Smooth muscle cell (in vitro differentiated cells): ENCODE data around the gene TPGS2. TPM values are rescaled to one million over a fixed set of nuclear protein-coding genes. Genes with fewer than 3 reads are reported as not detected.

Experiments
- DNase-seq: peaks from one replicate; lab custom pipeline; 2025; ENCODE audit not compliant: unreplicated experiment; lab: John Stamatoyannopoulos, UW
- H2AFZ ChIP-seq: fragments of 200-600 bp; sonication (generic); 2 replicates; pipeline ENCODE4 v1.6.0; 2016; ENCODE audit warnings: antibody characterized with exemption, low read depth, mild to moderate bottlenecking
- H3F3A ChIP-seq: fragments of 200-600 bp; sonication (generic); 2 replicates; pipeline ENCODE4 v1.6.0; 2017; ENCODE audit warnings: antibody characterized with exemption, low read depth
- H3K27ac ChIP-seq: fragments of 200-600 bp; sonication (generic); 2 replicates; pipeline ENCODE4 v1.5.1; 2016; ENCODE audit warnings: low read depth, mild to moderate bottlenecking
- H3K27me3 ChIP-seq: fragments of 200-600 bp; sonication (generic); 2 replicates; pipeline ENCODE4 v1.6.1; 2016; ENCODE audit warnings: low read depth, mild to moderate bottlenecking
- H3K36me3 ChIP-seq: fragments of 200-600 bp; sonication (generic); 2 replicates; pipeline ENCODE4 v1.5.1; 2016; ENCODE audit warnings: low read depth
- H3K4me1 ChIP-seq: fragments of 200-600 bp; sonication (generic); 2 replicates; pipeline ENCODE4 v1.5.1; 2016; ENCODE audit warnings: low read depth
- H3K4me2 ChIP-seq: fragments of 200-600 bp; sonication (generic); 2 replicates; pipeline ENCODE4 v1.6.0; 2016; ENCODE audit warnings: mild to moderate bottlenecking
- H3K4me3 ChIP-seq: fragments of 200-600 bp; sonication (generic); 2 replicates; pipeline ENCODE4 v1.5.1; 2016; ENCODE audit warnings: mild to moderate bottlenecking
- H3K79me2 ChIP-seq: fragments of 200-600 bp; sonication (generic); 2 replicates; pipeline ENCODE4 v1.6.0; 2016; ENCODE audit warnings: low read depth, mild to moderate bottlenecking
- H3K9ac ChIP-seq: fragments of 200-600 bp; sonication (generic); 2 replicates; pipeline ENCODE4 v1.6.0; 2016; ENCODE audit warnings: low read depth
- H3K9me3 ChIP-seq: fragments of 200-600 bp; sonication (generic); replicated peaks from 2 replicates; pipeline ENCODE4 v1.5.1; 2016; ENCODE audit warnings: low read depth
- H4K20me1 ChIP-seq: fragments of 200-600 bp; sonication (generic); 2 replicates; pipeline ENCODE4 v1.6.0; 2016; ENCODE audit warnings: low read depth
- CTCF ChIP-seq: fragments of 200-600 bp; sonication (generic); IDR thresholded peaks from 2 replicates; pipeline ENCODE4 v1.5.1; 2017; ENCODE audit warnings: borderline replicate concordance, mild to moderate bottlenecking, antibody characterized with exemption; ENCODE audit not compliant: insufficient read depth, poor library complexity, severe bottlenecking
- WGBS: methylation state at CpG from one replicate; pipeline ENCODE4 v1.1.7; 2016; ENCODE audit warnings: low lambda C conversion rate; 5-methylcytosine and 5-hydroxymethylcytosine counted together
- polyA plus RNA-seq: library from polyadenylated mRNA; unstranded; fragments of >200 nt; fragmentation: Nextera tagmentation; extraction: Ambion mirVana; gene quantifications from 2 replicates; pipeline ENCODE4 v1.2.1, GENCODE V29; 2016
- total RNA-seq: library from RNA; depleted of rRNA; stranded (reverse); fragments of >200 nt; gene quantifications from 2 replicates; pipeline ENCODE4 v1.2.3, GENCODE V29; 2014

Gene TPGS2
- total and polyA plus RNA-seq, 2 experiments from 2014 or later: 99.2 to 157 TPM

DNA sequence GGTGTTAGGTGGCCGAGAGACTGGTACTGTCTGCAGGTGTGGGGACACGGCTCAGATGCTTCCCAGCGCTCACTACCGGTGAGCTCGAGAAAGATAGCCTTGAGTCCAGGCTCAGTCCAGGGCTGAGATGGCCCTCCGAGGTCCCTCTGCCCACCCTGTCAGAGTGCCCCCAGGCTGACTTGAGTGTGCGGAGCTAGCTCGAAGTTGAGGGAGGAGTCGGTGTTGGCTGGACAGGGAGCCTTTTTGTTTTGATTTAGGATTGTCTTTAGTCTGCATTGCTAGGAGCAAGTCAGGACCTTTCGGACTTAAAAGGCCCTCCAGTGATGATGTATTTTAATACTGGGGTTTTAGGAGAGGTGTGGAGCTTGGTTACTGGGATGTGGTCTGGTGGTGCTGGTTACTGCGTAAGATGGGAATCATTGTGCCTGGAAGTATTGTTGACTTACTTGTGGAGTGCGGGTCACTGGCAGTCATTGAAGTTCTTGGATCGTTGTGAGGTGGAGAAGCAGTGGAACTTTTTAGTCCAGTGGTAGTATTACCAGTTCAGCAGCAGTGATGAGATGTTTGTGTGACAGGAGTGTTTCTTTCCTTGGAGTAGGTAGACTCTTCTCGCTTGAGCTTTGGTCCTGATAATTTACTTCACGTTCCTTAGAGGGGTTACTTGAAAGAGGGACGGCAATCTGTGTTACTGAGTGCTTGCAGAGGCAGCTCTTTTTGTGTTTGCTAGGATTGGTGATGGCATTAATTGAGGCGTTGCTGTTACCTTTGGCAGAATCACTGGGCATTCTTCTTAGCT is 758 bp upstream of the TPGS2 start:
- peak overlapping the region; percentile 79 for H3K27ac ChIP-seq
- no peak for DNase-seq

DNA sequence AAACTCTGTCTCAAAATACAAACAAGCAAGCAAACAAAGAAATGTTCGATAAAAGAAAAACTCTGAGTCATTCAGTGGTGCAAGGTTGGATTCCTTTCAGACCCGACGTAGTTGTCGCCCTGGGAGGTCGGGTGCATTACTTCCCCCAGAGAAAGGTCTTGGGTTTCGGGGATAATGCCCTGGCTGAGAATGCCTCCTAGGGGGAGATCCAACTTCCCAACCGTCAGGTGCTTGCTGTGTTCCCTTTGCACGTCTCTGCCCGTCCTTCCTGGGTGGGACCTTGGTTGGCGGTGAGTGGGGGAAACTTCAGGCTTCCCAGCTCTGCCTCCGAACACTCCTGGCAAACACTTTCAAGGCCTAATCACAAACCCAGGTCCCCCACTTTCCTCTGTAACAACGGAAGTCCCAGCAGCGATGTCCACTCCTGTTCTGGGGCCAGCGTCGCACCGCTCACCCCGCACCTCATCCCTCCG is 609 bp downstream of the TPGS2 start:
- Histone ChIP-seq H3K27me3 (no peaks in the 10 kb centered on the region), H3F3A (no peaks in the 10 kb centered on the region), H3K27ac (peak overlapping the region; percentile 79), H2AFZ (peak overlapping the region; percentile 95), H3K4me1 (peaks cover 3% of the 10 kb centered on the region), H3K4me2 (peak overlapping the region; percentile 87), H3K36me3 (no peaks in the 10 kb centered on the region), H3K9me3 (no peaks in the 10 kb centered on the region), H3K4me3 (peak overlapping the region; percentile 98), H3K79me2 (peaks cover 9% of the 10 kb centered on the region), H3K9ac (peak overlapping the region; percentile 84), H4K20me1 (no peaks in the 10 kb centered on the region)
- under 1% methylated on average over 18 of the region's 18 CpGs for WGBS
- DNase-seq: no peak
- no peak for TF ChIP-seq CTCF

More for the DNA sequence above, 758 bp upstream of the TPGS2 start:
- H3K9ac ChIP-seq: peak overlapping the region; percentile 84
- peaks cover 3% of the 10 kb centered on the region for H3K4me1 ChIP-seq
- WGBS: 22% methylated on average over 17 of the region's 17 CpGs
- no peaks in the 10 kb centered on the region for H3K27me3 ChIP-seq
- no peaks in the 10 kb centered on the region for H3K9me3 ChIP-seq
- H2AFZ ChIP-seq: peak overlapping the region; percentile 95
- H4K20me1 ChIP-seq: no peaks in the 10 kb centered on the region
- no peak for TF ChIP-seq CTCF
- no peaks in the 10 kb centered on the region for H3K36me3 ChIP-seq
- H3K4me2 ChIP-seq: peak overlapping the region; percentile 87
- peak overlapping the region; percentile 98 for H3K4me3 ChIP-seq
- peaks cover 9% of the 10 kb centered on the region for H3K79me2 ChIP-seq
- H3F3A ChIP-seq: no peaks in the 10 kb centered on the region

DNA sequence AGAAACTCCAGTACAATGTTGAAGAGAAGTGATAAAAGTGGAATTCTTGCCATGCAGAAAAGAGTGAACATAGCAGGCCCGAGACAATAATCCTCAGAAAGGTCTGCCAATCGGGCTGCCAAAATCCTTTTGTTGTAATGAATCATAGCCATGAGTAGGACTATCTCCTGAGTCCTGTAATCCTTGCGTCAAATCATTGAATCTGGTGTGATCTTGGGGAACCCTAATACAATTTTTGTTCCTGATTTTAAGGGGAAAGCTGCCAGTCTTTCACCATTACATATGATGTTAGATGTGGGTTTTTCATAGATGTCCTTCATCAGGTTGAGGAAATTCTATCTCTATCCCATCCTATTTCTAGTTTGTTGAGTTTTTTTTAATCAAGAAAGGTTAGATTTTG is 2.2 kb downstream of the TPGS2 start:
- DNase-seq: no peak
- Histone ChIP-seq H3K27me3 (no peaks in the 10 kb centered on the region), H2AFZ (no peak overlapping the region), H3F3A (no peaks in the 10 kb centered on the region), H3K9me3 (no peaks in the 10 kb centered on the region), H3K9ac (no peak overlapping the region), H3K36me3 (no peaks in the 10 kb centered on the region), H3K4me2 (no peak overlapping the region), H3K27ac (no peak overlapping the region), H4K20me1 (no peaks in the 10 kb centered on the region), H3K4me1 (peaks cover 3% of the 10 kb centered on the region), H3K4me3 (no peak overlapping the region), H3K79me2 (peaks cover 9% of the 10 kb centered on the region)
- WGBS: 96% methylated on average over 3 of the region's 3 CpGs
- no peak for TF ChIP-seq CTCF

GRCh38 chr18:36825526-36825925 is 3.3 kb downstream of the TPGS2 start:
- H3F3A ChIP-seq: no peaks in the 10 kb centered on the region
- no peak overlapping the region for H3K27ac ChIP-seq
- no peak for TF ChIP-seq CTCF
- no peaks in the 10 kb centered on the region for H3K9me3 ChIP-seq
- H3K4me3 ChIP-seq: no peak overlapping the region
- no peak overlapping the region for H3K9ac ChIP-seq
- H3K4me1 ChIP-seq: peaks cover 3% of the 10 kb centered on the region
- no peak overlapping the region for H2AFZ ChIP-seq
- H3K27me3 ChIP-seq: no peaks in the 10 kb centered on the region
- H3K4me2 ChIP-seq: no peak overlapping the region
- H3K36me3 ChIP-seq: no peaks in the 10 kb centered on the region
- no peaks in the 10 kb centered on the region for H4K20me1 ChIP-seq
- peaks cover 9% of the 10 kb centered on the region for H3K79me2 ChIP-seq
- no peak for DNase-seq
